ENCODE measurements around the gene DDI2.

DDI2 gene

DNA sequence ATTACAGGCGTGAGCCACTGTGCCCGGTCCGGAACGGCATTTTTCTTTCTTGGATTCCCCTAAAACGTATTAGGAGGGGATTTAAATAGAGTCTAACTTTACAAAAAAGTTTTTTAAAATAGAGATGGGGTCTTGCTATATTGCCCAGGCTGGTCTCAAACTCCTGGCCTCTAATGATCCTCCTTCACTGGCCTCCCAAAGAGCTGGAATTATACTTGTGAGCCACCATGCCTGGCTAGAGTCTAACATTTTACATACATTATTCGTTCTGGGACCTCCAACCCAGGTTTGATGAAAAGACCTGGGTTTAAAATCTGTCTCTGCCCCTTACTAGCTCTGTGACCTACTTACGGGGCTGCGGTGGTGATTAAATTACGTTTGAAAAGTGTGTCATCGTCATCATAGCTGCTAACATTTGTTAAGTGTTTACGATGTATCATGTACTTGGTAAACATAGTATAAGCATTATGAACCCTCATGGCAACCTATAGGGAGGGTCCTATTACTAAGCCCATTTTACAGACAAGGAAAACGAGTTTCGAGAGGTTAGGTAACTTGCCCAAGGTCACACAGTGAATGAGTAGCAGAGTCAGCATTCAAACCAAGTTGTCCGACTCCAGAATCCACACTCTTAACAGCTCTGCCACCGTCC is 91.4 kb downstream of the DDI2 start:
- H3K4me3 ChIP-seq (ENCODE audit: low read depth, low read length), result no peak overlapping the region
- TF ChIP-seq, protein P1, sequence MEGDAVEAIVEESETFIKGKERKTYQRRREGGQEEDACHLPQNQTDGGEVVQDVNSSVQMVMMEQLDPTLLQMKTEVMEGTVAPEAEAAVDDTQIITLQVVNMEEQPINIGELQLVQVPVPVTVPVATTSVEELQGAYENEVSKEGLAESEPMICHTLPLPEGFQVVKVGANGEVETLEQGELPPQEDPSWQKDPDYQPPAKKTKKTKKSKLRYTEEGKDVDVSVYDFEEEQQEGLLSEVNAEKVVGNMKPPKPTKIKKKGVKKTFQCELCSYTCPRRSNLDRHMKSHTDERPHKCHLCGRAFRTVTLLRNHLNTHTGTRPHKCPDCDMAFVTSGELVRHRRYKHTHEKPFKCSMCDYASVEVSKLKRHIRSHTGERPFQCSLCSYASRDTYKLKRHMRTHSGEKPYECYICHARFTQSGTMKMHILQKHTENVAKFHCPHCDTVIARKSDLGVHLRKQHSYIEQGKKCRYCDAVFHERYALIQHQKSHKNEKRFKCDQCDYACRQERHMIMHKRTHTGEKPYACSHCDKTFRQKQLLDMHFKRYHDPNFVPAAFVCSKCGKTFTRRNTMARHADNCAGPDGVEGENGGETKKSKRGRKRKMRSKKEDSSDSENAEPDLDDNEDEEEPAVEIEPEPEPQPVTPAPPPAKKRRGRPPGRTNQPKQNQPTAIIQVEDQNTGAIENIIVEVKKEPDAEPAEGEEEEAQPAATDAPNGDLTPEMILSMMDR (conservative IDR thresholded peaks at IDR 0.05; ENCODE audit: low read depth, low read length), result no peak
- DNase-seq (ENCODE audit: low read depth), result no peak

DNA sequence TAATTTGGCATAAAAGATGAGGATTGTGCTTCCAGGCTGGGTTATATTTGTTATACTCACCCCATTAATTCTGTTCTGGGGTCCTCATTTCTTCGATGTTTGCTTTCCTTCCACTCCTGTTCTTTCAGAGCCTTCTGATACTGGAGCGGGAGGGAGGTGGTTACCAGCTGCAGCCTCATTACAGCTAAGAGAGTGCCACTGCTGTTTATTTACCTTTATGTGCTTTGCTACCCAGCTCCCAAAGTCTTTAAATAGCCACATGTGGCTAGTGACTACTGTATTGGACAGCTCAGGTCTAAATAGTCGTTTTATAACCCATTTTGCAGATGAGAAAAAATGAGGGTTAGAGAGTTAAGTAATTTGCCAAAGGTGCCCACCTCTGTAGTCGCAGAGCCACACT is 92.0 kb downstream of the DDI2 start:
- no peak for DNase-seq (ENCODE audit: low read depth)
- TF ChIP-seq, protein P1 (conservative IDR thresholded peaks at IDR 0.05; ENCODE audit: low read depth, low read length), result no peak
- no peak overlapping the region for H3K4me3 ChIP-seq (ENCODE audit: low read depth, low read length)

DNA sequence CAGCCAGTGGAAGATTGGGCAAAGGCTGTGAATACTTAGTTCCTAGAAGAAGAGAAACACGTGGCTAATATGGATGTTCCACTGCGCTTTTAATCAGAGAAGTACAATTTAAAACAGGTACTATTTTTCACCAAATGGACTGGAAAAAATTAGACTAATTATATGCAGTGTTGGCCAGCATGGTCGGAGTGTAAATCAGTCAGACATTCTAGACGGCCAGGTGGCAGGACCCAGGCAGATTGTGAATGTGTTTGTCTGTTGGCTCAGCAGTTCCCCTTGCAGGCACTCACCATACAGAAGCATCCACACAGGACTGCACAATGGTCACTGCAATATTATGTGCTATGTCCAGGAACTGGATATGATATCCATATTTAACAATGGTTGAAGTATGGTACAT is 94.9 kb downstream of the DDI2 start:
- TF ChIP-seq, protein P1 (conservative IDR thresholded peaks at IDR 0.05; ENCODE audit: low read depth, low read length), result no peak
- no peak for DNase-seq (ENCODE audit: low read depth)
- H3K4me3 ChIP-seq (ENCODE audit: low read depth, low read length), result no peak overlapping the region

DNA sequence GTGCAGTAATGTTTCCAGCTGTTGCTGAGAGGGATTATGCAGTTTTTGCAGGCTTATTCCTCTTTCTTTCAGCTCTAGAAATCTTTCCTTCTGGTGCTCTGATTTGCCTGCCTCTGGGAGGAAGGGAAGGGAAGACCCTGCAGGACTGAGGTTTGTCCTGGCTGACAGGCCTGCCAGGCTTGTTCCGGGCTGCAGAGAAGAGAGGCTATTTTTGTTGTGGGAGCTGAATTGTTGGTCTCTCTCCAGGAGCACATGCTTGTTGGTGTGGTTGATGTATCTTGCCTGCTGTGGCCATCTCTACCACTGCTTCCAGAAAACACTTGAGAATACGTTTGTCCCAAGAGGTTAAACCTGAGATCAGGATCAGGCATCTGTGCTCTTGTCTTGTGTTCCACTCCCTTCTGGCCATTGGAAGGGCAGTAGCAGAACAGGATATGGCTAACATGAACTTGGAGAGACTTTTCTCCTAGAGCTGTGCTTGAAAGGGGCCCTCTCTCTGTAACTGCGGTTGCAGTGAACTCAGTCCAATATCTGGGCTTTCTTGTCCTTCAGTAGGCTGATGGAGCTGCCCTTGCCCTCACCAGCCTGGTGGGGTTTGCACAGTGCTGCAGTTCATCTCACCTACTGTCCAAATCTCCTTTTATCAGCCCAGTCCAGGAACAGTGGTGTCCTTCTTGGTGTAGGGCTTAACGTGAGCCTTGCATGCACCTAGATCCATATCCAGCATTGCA is 97.3 kb downstream of the DDI2 start:
- TF ChIP-seq, protein P1 (conservative IDR thresholded peaks at IDR 0.05; ENCODE audit: low read depth, low read length), result no peak
- peak; percentile 85 for DNase-seq (ENCODE audit: low read depth)

DNA sequence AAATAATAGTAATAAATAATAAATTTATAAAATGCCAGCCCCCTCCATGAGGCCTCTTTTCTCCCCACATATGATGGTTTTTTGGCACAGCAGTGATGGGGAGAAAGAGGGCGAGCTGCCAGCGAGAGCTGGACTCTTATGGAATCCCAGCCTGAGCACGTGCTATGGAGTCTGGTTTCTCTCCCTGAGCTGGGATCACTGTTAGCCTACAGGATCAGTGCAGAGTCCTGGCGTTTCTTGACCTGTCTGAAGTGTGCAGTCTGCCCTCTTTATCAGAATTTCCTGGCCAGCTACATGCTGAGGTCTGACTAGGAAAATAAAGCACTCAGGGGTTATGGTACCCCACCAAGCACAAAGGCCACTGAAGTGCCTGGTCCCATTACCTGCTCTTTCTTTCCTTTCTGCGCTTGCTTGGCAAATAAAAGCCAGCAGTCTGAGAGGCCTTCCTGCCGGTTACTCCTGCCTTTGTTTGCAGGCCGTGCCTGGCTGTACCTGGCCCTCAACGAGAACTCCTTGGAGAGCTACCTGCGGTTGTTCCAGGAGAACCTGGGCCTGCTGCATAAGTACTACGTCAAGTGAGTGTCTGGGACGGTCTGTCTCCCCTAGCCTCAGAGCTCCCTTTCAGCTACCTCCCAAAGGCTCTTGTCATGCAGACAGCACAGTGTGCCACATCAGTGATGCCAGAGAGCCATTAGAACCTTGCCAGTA is 100.3 kb downstream of the DDI2 start:
- DNase-seq (ENCODE audit: low read depth), result no peak
- H3K4me3 ChIP-seq (ENCODE audit: low read depth, low read length), result no peak overlapping the region
- TF ChIP-seq, protein P1 (conservative IDR thresholded peaks at IDR 0.05; ENCODE audit: low read depth, low read length), result no peak

More for the DNA sequence above, 97.3 kb downstream of the DDI2 start:
- H3K4me3 ChIP-seq (ENCODE audit: low read depth, low read length), result no peak overlapping the region

DNA sequence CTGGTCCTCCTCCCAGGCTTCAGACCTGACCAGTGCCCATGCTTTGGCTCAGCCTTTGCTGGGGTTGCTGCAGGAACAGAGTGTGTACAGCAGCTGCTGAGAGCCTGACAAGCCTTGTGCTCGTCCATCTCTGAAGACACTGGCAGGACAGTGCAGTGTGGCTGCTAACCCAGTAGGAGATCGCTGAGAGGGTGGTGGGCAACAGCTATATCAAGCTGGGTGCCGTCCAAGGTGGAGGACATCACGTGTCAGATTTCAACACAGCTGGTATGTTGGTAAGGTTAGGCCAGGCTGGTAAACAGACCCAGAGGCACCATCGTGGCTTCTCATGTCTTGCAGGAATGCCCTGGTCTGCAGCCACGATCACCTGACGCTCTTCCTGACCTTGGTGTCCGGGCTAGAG is 100.9 kb downstream of the DDI2 start:
- H3K4me3 ChIP-seq (ENCODE audit: low read depth, low read length), result no peak overlapping the region
- DNase-seq (ENCODE audit: low read depth), result no peak

More for the DNA sequence above, 100.9 kb downstream of the DDI2 start:
- TF ChIP-seq, protein P1 (conservative IDR thresholded peaks at IDR 0.05; ENCODE audit: low read depth, low read length), result no peak

Measured in choroid plexus epithelial cell (primary cell).